Gastroesophageal sphincter (tissue), 3 donors: ENCODE measurements around the gene ASTL.

Experiments
- CTCF ChIP-seq, 4 experiments: fragments of 200-600 bp in 2 of 4; fragments of 450-650 bp in 2 of 4; sonication (generic) in 1 of 4; IDR thresholded peaks; one replicate each; pipeline ENCODE4 v1.5.1; 2017 to 2019; ENCODE audit warnings: antibody characterized with exemption in 4 of 4, mild to moderate bottlenecking in 2 of 4, moderate library complexity in 2 of 4
- EP300 ChIP-seq: sonication (generic); formaldehyde crosslinking; IDR thresholded peaks from one replicate; pipeline ENCODE4 v1.6.1; 2017; ENCODE audit warnings: antibody characterized with exemption, mild to moderate bottlenecking
- POLR2A ChIP-seq, 2 donors: fragments of 450-650 bp; IDR thresholded peaks; one replicate each; pipeline ENCODE4 v1.6.1; 2017; ENCODE audit warnings: antibody characterized with exemption in 2 of 2, mild to moderate bottlenecking in 2 of 2, moderate library complexity in 1 of 2
- POLR2AphosphoS5 ChIP-seq: sonication (generic); formaldehyde crosslinking; IDR thresholded peaks from one replicate; pipeline ENCODE4 v1.6.1; 2017; ENCODE audit warnings: antibody characterized with exemption

GRCh38 chr2:96169868-96170507, 31.7 kb upstream of the ASTL start:
- TF ChIP-seq CTCF (IDR thresholded peaks at IDR 0.05) (no peak), EP300 (no peak), POLR2A (IDR thresholded peaks at IDR 0.05) (no peak), POLR2AphosphoS5 (no peak)
